ENCODE results near the gene ARSB. TPM values are rescaled to one million over a fixed set of nuclear protein-coding genes. Genes with fewer than 3 reads are reported as not detected.
"Not testable (repeated sequence)": the region's sequence is repeated elsewhere in the genome, so short reads cannot be mapped to it uniquely, and the experiment has no call there.

The ARSB gene
- total RNA-seq, 1 experiment from 2014 or later: 18.1 TPM

GRCh38 chr5:78858364-78858763, 126.7 kb downstream of the ARSB start:
- no peak overlapping the region for H3K27ac ChIP-seq (ENCODE audit: low read length)
- no TSS peak for BruUV-seq (replicated peaks)
- CTCF ChIA-PET: no interaction called here
- ATAC-seq (no peak), DNase-seq (ENCODE audit: low read depth, low spot score) (no peak)
- H3K4me3 ChIP-seq (ENCODE audit: low read depth in 2 of 2, low read length in 2 of 2): no peak overlapping the region
- H3K36me3 ChIP-seq (ENCODE audit: control insufficient read depth, insufficient read depth, low read length): no peaks in the 10 kb centered on the region
- TF ChIP-seq REST (IDR thresholded peaks at IDR 0.05; ENCODE audit: insufficient read depth in 1 of 2, low read depth in 2 of 2, low read length in 1 of 2) (no peak), POLR2AphosphoS5 (IDR thresholded peaks at IDR 0.05; ENCODE audit: low read depth, low read length) (no peak), TCF7L2 (IDR thresholded peaks at IDR 0.05; ENCODE audit: low read depth, low read length) (no peak), SIN3A (IDR thresholded peaks at IDR 0.05; ENCODE audit: borderline replicate concordance, insufficient read depth, low read depth, low read length) (no peak), CTCF (IDR thresholded peaks at IDR 0.05) (no peak)
- no peaks in the 10 kb centered on the region for H3K4me1 ChIP-seq (ENCODE audit: control insufficient read depth, insufficient read depth, low read length)
- no peaks in the 10 kb centered on the region for H3K9me3 ChIP-seq (ENCODE audit: control insufficient read depth, insufficient read depth, low read depth, low read length)
- POLR2A ChIA-PET: no interaction called here
- in situ Hi-C loops (cut with HindIII; ENCODE audit: low pct_unique_long_range_greater_than_20kb, low sequenced_read_pairs): no loop called here
- intact Hi-C loops (cut with micrococcal nuclease; ENCODE audit: unreplicated experiment): no loop called here
- H3K27me3 ChIP-seq (ENCODE audit: control insufficient read depth, insufficient read depth, low read length): no peaks in the 10 kb centered on the region

GRCh38 chr5:78855026-78855425, 130.1 kb downstream of the ARSB start:
- no peak for DNase-seq (ENCODE audit: low read depth, low spot score)
- ChIA-PET CTCF (no interaction called here), POLR2A (no interaction called here)
- no TSS peak for BruUV-seq (replicated peaks)
- H3K4me3 ChIP-seq (ENCODE audit: low read depth in 2 of 2, low read length in 2 of 2): no peak overlapping the region
- no peaks in the 10 kb centered on the region for H3K27me3 ChIP-seq (ENCODE audit: control insufficient read depth, insufficient read depth, low read length)
- no peaks in the 10 kb centered on the region for H3K36me3 ChIP-seq (ENCODE audit: control insufficient read depth, insufficient read depth, low read length)
- intact Hi-C loops (cut with micrococcal nuclease; ENCODE audit: unreplicated experiment): no loop called here
- H3K27ac ChIP-seq (ENCODE audit: low read length): no peak overlapping the region
- H3K9me3 ChIP-seq (ENCODE audit: control insufficient read depth, insufficient read depth, low read depth, low read length): no peaks in the 10 kb centered on the region
- TF ChIP-seq TCF7L2 (IDR thresholded peaks at IDR 0.05; ENCODE audit: low read depth, low read length) (no peak), POLR2AphosphoS5 (IDR thresholded peaks at IDR 0.05; ENCODE audit: low read depth, low read length) (no peak), SIN3A (IDR thresholded peaks at IDR 0.05; ENCODE audit: borderline replicate concordance, insufficient read depth, low read depth, low read length) (no peak), REST (IDR thresholded peaks at IDR 0.05; ENCODE audit: insufficient read depth in 1 of 2, low read depth in 2 of 2, low read length in 1 of 2) (no peak), CTCF (IDR thresholded peaks at IDR 0.05) (no peak)
- no peak for ATAC-seq
- H3K4me1 ChIP-seq (ENCODE audit: control insufficient read depth, insufficient read depth, low read length): no peaks in the 10 kb centered on the region
- in situ Hi-C loops (cut with HindIII; ENCODE audit: low pct_unique_long_range_greater_than_20kb, low sequenced_read_pairs): no loop called here

GRCh38 chr5:78851891-78852290, 133.2 kb downstream of the ARSB start:
- H3K4me3 ChIP-seq (ENCODE audit: low read depth in 2 of 2, low read length in 2 of 2); H3K9me3 ChIP-seq (ENCODE audit: control insufficient read depth, insufficient read depth, low read depth, low read length); in situ Hi-C loops (cut with HindIII; ENCODE audit: low pct_unique_long_range_greater_than_20kb, low sequenced_read_pairs); CTCF ChIA-PET; DNase-seq (ENCODE audit: low read depth, low spot score); H3K27me3 ChIP-seq (ENCODE audit: control insufficient read depth, insufficient read depth, low read length); H3K27ac ChIP-seq (ENCODE audit: low read length); intact Hi-C loops (cut with micrococcal nuclease; ENCODE audit: unreplicated experiment); H3K4me1 ChIP-seq (ENCODE audit: control insufficient read depth, insufficient read depth, low read length); H3K36me3 ChIP-seq (ENCODE audit: control insufficient read depth, insufficient read depth, low read length); BruUV-seq (replicated peaks); POLR2A ChIA-PET; ATAC-seq: not testable (repeated sequence)
